Stimulated activated CD8-positive, alpha-beta memory T cell treated with anti-CD3 and anti-CD28 coated beads, Interleukin-7, amount 100 ng/mL, for 48 hours (primary cell): Measurements from ENCODE around the gene NMNAT2.
"Not testable (repeated sequence)": the region's sequence is repeated elsewhere in the genome, so short reads cannot be mapped to it uniquely, and the experiment has no call there.

Source experiments
- DNase-seq, 2 donors: peaks; one replicate each; pipeline ENCODE4 v3.0.0-alpha.2; 2020; ENCODE audit warnings: low read depth in 1 of 2; ENCODE audit errors: extremely low read depth in 1 of 2

The NMNAT2 gene

DNA sequence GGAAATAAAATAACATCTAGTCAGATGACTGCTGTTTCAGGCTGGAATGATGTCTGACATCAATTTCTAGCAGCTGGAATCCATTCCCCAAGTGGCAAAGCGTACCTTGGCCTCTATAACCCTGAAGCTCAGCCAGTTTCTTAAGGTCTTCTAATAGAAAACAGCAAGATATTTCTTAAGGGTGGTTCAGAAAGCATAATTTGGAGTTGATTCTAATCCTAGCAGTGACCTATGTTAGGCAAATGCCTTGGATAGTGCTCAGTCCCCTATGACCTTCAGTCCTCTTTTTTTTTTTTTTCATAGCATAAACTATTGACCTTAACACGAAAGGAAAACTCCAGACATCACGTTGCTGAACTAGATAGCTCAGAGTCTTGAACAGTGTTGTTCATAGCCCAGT lies 175.6 kb downstream of the NMNAT2 start:
- DNase-seq, result no peak

DNA sequence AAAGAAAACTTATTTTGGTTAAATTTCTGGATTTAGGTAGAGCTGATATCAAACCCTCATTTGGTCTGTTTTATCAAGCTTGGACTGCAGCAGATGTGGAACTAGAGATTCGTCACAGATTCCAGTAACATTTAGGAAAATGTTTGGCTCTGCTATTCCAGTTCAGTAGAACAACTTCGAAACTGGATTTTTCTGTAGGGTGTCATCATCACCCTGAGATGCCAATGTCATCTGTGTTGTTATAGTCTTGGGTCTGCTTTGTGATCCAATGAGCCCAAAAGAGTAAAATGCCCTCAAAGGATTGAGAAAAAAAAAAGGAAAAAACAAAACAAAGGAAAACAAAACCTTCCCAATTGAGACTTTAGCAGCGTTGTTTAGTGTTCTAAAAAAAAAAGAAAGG lies 176.7 kb downstream of the NMNAT2 start:
- DNase-seq, result no peak

DNA sequence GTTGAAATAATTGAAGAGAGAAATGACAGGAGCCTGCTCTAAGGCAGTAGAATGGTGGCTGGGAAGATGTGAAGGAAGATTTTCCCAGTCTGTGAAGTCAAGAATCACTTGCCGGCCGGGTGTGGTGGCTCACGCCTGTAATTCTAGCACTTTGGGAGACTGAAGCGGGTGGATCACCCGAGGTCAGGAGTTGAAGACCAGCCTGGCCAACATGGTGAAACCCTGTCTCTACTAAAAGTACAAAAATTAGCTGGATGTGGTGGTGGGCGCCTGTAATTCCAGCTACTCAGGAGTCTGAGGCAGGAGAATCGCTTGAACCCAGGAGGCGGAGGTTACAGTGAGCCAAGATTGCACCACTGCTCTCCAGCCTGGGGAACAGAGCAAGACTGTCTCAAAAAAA lies 177.3 kb downstream of the NMNAT2 start:
- not testable (repeated sequence) for DNase-seq

DNA sequence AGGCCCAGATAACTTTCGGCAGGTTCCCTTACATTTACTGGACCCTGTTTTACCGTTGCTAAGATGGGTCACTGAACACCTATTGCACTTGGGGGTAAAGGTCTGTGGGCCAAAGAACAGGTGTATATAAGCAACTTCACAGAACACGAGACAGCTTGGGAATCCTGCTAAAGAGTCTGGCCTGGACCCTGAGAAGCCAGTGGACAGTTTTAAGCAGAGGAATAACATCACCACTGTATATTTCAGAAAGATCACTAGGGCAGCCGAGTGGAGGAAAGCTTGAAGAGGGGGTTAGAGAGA lies 177.7 kb downstream of the NMNAT2 start:
- no peak for DNase-seq

DNA sequence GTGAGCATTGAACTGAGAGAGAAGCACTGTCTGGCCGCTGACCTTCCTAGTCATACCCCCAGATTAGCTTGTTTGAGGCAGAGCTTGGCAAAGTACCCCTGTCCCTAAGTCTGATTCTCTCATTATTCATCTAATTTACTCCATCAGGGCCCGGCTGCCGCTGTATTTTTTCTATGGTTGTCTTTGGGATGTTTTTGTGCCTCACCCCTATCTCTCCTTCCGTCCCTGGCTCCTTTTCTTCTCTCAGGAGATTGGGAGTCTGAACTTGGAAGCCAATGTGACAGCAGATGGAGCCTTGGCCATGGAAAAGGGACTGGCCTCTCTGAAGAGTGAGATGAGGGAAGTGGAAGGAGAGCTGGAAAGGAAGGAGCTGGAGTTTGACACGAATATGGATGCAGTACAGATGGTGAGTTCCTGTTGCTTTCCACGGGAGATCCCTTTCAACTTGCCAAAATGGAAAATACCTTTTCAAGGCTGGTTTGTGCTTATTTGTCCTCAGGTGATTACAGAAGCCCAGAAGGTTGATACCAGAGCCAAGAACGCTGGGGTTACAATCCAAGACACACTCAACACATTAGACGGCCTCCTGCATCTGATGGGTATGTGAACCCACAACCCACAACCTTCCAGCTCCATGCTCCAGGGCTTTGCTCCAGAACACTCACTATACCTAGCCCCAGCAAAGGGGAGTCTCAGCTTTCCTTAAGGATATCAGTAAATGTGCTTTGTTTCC lies 178.2 kb downstream of the NMNAT2 start:
- DNase-seq, result no peak

DNA sequence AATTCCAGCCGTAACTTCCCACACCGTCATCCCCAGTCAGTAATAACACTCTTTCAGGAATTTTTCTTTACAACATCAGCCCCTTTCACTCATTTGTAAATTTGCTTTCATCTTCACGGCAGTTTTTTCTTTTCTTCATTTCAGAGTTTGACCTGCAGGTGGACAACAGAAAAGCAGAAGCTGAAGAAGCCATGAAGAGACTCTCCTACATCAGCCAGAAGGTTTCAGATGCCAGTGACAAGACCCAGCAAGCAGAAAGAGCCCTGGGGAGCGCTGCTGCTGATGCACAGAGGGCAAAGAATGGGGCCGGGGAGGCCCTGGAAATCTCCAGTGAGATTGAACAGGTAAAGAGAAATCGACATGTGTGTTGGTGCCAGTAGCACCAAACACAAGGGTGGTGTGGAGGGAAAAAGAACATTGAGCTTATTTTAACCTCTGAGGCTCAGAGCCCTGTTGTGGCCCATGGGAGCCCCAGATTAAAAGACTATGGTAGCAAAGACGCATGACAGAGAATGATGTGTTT lies 178.9 kb downstream of the NMNAT2 start:
- no peak for DNase-seq

DNA sequence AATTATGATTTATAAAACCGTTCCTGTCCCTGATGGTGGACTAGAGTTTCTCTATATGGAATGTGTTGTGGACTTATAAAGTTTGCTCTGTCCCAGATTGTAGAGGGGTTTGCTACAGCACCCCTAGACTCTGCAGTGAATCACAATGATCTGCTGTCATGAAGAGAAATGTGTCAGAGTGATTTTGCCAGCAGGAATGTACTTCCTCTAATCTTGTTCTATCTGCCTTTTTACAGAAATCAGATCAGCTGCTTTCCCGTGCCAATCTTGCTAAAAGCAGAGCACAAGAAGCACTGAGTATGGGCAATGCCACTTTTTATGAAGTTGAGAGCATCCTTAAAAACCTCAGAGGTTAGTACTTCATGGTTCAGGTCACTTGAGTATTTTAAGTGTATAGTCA lies 180.1 kb downstream of the NMNAT2 start:
- DNase-seq, result no peak

DNA sequence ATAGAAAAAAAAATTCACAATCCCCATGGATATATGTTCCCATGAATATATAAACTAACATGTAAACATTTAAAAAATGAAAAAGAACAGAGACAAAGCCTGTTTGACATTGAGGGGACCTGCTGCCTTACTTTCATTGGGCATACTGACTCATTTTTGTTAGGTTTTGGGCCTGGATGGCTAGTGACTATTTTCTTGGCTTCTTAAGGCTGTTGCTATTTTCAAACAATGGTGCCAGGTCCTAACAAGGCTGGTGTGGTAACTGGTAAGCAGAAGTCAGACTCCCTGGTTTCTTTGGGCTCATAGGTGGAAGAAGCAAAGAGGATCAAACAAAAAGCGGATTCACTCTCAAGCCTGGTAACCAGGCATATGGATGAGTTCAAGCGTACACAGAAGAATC lies 181.1 kb downstream of the NMNAT2 start:
- no peak for DNase-seq

DNA sequence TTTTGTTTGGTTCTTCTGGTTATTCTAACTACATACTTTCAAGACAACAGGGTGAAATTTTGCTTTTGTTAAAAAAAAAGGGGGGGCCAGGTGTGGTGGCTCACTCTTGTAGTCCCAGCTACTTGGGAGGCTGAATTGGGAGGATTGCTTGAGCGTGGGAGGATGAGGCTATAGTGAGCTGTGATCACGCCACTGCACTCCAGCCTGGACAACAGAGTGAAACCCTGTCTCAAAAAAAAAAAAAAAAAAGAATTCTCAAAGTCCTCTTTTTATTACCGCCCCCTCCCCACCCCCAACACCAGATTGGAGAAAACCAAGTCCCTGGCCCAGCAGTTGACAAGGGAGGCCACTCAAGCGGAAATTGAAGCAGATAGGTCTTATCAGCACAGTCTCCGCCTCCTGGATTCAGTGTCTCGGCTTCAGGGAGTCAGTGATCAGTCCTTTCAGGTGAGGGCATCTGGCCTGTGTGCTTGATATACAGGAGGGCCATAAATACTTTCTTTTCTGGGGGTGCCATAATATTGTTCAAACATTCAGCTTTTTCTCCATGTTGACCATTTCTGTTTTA lies 181.9 kb downstream of the NMNAT2 start:
- DNase-seq, result no peak

DNA sequence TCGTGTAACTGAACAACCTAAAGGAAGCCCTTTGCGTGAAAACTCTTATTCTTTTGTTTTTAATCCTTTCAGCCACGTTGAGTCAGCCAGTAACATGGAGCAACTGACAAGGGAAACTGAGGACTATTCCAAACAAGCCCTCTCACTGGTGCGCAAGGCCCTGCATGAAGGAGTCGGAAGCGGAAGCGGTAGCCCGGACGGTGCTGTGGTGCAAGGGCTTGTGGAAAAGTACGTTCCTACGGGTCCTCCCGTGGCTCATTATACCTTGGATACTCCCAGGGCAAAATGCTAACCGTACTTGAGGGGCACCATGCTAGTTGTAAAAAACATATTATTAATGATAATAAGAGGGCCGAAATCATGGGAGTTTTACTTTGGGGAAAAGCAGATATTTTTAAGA lies 182.7 kb downstream of the NMNAT2 start:
- DNase-seq, result no peak

DNA sequence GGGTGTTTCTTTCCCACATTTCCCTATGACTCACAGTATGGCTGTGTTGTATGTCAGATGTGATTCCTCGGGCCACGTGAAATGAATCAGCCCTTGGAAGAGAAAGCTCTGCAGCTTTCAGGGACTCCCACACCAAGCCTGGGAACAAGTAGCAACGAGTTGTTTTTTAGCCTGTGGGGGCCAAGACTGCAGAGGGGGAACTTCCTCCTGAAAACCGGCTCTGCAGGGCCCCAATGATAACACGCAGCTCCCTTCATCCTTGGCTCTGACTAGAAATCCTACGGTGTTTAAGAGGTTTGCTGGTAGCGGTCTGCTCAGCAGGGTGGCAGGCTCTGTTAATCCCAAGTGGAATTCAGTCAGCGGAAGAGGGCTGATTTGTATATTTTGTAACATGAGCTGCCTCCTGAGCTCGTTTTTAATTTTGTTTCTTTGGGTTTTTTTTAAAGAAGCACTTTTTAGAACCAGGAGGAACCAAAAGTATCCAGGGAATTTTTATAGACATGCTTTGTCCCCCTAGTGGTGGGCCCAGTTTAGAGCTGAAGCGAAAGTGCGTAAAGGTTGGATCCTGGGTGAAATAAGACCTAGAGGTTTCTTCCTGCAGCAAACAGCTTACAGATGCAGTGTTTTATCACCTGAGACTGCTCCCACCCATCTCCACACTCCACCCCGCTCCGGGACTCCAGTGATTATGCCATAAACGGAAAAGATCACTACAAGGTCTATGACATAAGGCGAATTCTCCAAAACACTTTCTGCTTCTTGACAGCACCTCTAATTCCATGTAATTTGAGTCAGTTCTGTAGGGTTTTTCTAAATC lies 183.3 kb downstream of the NMNAT2 start:
- DNase-seq, result no peak

DNA sequence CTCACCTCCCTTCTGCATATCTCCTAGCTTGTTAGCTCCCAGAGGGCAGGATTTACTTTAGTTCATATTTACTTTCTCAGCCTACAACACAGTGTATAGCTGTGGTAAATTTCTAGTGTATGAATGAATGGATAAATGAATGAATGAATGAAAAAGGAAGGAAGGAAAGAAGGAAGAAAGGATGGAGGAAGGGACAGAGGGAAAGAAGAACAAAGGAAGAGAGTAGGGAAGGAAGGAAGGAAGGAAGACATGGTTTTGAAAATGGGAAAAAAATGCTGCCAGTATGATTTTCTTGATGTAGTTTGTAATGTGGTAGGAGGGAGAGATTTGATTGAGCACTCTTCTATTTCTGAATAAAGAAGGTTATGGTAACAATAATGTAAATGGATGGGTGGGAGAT lies 185.1 kb downstream of the NMNAT2 start:
- DNase-seq, result no peak

DNA sequence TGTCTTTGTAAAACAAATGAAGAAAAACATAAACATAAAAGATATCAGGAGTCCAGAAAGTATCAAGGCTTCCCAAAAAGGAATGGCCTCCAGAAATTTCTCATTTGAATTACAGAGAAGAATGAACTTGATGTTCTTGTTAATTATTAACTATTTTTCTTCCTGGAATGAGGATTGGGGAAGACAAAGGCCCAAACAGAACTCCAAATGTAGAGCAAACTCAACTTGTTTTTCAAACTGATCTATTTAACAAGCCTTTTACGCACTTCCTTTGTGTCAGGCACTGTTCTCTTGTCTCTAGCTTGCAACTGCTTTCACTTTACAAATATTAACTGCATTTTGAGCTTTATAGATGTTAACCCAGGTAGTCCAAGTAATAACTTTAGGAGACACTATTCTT lies 186.6 kb downstream of the NMNAT2 start:
- DNase-seq, result no peak

DNA sequence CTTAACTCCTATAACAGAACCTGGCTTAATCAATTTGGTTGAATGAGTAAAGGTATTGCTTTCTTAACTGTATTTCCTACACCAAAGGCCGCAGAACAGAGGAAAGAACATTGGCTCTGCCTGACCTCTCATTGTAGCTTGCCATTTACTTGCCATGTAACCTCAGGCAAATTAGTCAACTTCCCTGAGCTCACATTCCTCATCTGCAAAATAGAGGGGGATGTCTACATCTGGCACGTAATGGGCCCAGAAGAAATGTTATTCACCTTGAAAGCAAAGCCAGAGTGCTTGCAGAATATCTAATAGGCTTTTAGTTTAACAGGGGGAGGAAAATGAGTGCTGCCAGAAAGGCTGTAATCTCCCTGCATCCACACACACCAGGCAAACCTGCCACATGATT lies 187.8 kb downstream of the NMNAT2 start:
- no peak for DNase-seq

DNA sequence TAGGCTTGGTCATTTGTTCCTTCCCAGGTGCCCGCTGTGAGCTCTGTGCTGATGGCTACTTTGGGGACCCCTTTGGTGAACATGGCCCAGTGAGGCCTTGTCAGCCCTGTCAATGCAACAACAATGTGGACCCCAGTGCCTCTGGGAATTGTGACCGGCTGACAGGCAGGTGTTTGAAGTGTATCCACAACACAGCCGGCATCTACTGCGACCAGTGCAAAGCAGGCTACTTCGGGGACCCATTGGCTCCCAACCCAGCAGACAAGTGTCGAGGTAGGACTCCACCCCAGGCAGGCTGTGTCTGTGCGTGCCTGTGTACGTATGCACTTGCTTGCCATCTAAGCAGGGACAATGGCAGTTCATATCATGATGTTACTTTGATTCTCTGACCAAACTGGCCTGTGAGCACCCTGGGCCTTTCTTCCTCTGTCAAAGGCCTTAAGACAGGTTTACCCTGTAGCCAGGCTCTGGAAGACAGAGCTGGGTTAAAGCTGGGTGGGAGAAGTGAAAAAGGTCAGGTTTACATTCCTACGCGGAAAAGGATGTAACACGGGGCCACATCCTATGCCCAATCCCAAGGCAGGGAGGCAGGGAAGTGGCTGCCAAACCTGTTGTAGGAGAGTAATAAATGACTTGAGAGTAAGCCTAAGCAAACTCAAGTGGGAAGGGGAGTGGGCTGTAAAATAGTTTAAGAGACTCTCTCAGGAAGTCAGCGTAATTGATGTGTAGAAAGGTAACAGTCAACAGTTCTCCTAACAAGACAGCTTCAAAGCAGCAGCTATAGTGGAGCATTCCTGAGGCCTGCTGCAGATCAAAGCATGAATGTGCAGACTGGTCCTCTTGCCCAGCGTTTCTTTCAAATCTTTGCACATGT lies 189.6 kb downstream of the NMNAT2 start:
- DNase-seq, result no peak

DNA sequence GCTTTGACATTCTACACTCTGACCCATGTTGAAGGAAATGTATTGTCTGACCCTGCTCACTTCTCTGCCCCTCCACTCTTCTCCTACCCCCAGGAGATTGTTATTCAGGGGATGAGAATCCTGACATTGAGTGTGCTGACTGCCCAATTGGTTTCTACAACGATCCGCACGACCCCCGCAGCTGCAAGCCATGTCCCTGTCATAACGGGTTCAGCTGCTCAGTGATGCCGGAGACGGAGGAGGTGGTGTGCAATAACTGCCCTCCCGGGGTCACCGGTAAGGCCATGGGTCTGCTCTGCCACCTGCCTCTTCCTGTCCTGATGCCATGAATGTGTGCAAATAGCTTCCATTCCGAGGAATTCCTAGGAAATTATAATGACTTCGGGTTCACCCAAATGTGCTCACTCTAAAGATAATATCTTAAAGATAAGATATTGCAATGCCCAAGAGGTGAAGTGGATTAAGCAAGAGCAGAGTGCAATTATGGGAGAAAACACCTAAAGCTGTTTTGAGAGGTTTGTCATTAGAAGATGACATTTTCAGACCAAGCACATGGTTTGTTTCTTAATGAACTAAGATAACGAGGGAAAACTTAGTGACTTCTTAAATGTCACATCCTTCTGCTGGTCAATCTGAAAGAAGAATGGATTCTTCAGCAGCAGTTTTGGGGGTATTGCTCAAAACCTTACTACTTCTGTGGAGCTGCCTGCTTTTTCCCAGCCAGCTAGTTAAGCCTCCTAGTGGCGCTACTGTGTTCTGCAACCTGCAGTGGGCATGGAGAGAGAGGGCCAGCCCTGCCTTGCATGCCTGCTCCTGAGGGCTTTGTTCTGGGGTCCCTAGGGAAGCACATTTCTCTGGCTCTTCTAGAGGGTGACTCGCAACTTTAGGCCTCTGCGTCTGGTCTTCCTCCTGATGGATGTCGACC lies 190.5 kb downstream of the NMNAT2 start:
- DNase-seq, result no peak

DNA sequence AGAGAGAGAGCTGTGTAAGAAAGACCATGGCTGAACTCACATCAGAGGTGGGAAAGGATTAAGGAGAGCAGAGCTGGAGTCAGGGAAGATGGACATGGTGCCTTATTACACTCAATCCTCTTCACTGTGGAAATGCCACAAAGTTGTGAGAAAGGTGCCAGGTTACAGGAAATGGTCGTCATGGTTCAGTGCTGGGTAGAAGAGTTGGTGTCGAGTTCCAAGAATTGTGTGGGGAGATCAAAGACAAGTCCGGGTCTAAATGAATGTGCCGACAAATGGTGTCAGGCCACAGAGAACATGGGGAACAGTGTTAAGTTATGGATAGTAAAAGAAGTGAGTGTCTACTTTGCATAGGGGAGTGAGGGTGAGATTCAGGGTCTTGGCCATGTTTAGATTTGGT lies 191.2 kb downstream of the NMNAT2 start:
- no peak for DNase-seq

DNA sequence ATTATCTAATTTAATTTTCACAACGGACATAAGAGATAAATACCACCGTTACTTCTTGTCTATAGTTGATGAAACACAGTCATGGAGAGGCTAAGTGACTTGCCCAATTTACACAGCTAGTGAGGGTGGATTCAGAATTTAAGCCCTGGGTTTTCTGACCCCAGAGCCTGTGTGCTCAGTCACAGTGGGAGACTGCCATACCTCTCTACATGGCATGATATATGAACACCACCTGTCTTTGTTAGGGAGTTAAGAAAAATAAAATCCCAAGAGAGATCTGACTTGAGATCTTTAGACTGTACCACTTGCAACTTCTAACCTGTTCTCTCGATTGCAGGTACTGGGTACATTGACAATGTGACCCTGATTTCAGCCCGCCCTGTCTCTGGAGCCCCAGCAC lies 191.8 kb downstream of the NMNAT2 start:
- DNase-seq, result no peak

DNA sequence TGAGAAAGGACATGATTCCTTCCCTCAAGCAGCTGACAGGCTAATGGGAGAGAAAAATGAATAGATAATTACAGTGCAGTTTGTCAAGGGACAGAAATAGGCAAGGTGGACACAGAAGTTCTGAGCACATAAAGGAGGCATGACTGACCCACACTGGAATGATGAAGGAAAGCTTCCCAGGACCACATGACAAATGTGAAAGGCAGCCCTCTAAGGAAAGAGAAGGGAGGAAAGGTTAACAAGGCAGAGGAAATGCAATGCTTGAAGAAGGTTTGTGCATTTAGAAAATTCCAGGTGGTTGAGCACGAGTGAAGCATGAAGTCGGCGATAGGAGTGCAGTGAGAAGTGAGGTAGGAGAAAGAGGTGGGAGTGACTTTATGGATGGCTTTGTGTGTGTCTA lies 194.7 kb downstream of the NMNAT2 start:
- no peak for DNase-seq

DNA sequence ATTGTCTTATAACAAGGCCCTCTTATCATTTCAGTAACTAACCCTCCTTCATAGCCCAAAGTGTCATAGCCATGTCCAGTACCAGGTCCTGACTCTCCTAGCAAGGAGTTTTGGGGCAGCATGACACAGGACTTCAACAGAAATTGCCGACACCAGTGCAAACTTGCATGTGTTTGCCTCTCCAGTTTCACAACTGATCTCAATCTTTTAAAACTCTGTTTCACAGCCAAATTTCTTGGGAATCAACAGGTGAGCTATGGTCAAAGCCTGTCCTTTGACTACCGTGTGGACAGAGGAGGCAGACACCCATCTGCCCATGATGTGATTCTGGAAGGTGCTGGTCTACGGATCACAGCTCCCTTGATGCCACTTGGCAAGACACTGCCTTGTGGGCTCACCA lies 195.3 kb downstream of the NMNAT2 start:
- no peak for DNase-seq
